K562 (cell line): Measurements from ENCODE around the gene PLEK2. TPM values are rescaled to one million over a fixed set of nuclear protein-coding genes. Genes with fewer than 3 reads are reported as not detected.

Experiments
- ARID1B ChIP-seq: fragments of 450-650 bp; IDR thresholded peaks from 2 replicates; pipeline ENCODE4 v1.6.1; 2016; ENCODE audit warnings: antibody characterized with exemption, mild to moderate bottlenecking, inconsistent platforms
- ARNT ChIP-seq, 2 experiments: fragments of 450-650 bp; IDR thresholded peaks; 2 replicates each; pipeline ENCODE4 v1.6.1; 2016; ENCODE audit warnings: mild to moderate bottlenecking in 1 of 2
- ATF1 ChIP-seq, 2 experiments: fragments of 450-650 bp in 1 of 2; IDR thresholded peaks; 2 replicates each; pipeline ENCODE4 v1.6.1; 2016; ENCODE audit warnings: missing compliant biosample characterization in 1 of 2, missing genetic modification characterization in 1 of 2
- CREB1 ChIP-seq, 2 experiments: sonication (generic) in 1 of 2; formaldehyde crosslinking in 1 of 2; IDR thresholded peaks; 2 replicates each; pipeline versions ENCODE4 v1.6.1 to v1.8.0; 2012 to 2022; ENCODE audit warnings: inconsistent platforms in 1 of 2, mild to moderate bottlenecking in 1 of 2, missing genetic modification reagents in 1 of 2, moderate library complexity in 1 of 2
- HMG20B ChIP-seq: fragments of 250-450 bp; sonication (Bioruptor Pico); IDR thresholded peaks from 2 replicates; pipeline ENCODE4 v1.5.0; 2021; ENCODE audit warnings: mild to moderate bottlenecking
- L3MBTL2 ChIP-seq: fragments of 450-650 bp; IDR thresholded peaks from 2 replicates; pipeline ENCODE4 v1.6.1; 2016; ENCODE audit warnings: mild to moderate bottlenecking, moderate library complexity
- MAFF ChIP-seq: IDR thresholded peaks from 2 replicates; pipeline ENCODE4 v1.6.1; 2012; ENCODE audit warnings: low read length, improper control_type of control experiment
- MAZ ChIP-seq, 2 experiments: fragments of 450-650 bp in 1 of 2; sonication (generic) in 1 of 2; formaldehyde crosslinking; IDR thresholded peaks in 1 of 2; conservative IDR thresholded peaks in 1 of 2; 2 replicates each; pipeline versions ENCODE4 v1.4.0 to v1.5.0; 2020; ENCODE audit warnings: mild to moderate bottlenecking in 1 of 2, missing genetic modification reagents in 1 of 2
- MBD2 ChIP-seq: sonication (generic); IDR thresholded peaks from 2 replicates; pipeline ENCODE4 v1.6.1; 2016; ENCODE audit warnings: low read depth, borderline replicate concordance
- MEF2D ChIP-seq: conservative IDR thresholded peaks from 2 replicates; pipeline ENCODE4 v1.6.1; 2016; ENCODE audit warnings: low read depth, missing genetic modification characterization, missing compliant biosample characterization
- MEIS2 ChIP-seq: fragments of 450-650 bp; IDR thresholded peaks from 2 replicates; pipeline ENCODE4 v1.6.1; 2014; ENCODE audit warnings: mild to moderate bottlenecking; ENCODE audit not compliant: partially characterized antibody
- NFRKB ChIP-seq: fragments of 450-650 bp; IDR thresholded peaks from 2 replicates; pipeline ENCODE4 v1.6.1; 2016; ENCODE audit warnings: low read depth
- PHF20 ChIP-seq: fragments of 450-650 bp; IDR thresholded peaks from 2 replicates; pipeline ENCODE4 v1.6.1; 2018; ENCODE audit not compliant: partially characterized antibody
- POU5F1 ChIP-seq: fragments of 150-350 bp; IDR thresholded peaks from 2 replicates; pipeline ENCODE4 v1.6.1; 2014; ENCODE audit warnings: borderline replicate concordance, low read length, low read depth, mild to moderate bottlenecking; ENCODE audit not compliant: partially characterized antibody
- SP1 ChIP-seq: sonication (generic); formaldehyde crosslinking; IDR thresholded peaks from 2 replicates; pipeline ENCODE4 v1.8.1; 2022; ENCODE audit warnings: mild to moderate bottlenecking, missing genetic modification reagents
- SUPT5H ChIP-seq: fragments of 450-650 bp; IDR thresholded peaks from 2 replicates; pipeline ENCODE4 v1.6.1; 2016
- YBX1 ChIP-seq: fragments of 450-650 bp; IDR thresholded peaks from 2 replicates; pipeline ENCODE4 v1.7.1; 2016; ENCODE audit warnings: mild to moderate bottlenecking
- YY1 ChIP-seq, 3 experiments: IDR thresholded peaks; 2 replicates each; pipeline ENCODE4 v1.6.1; 2011; ENCODE audit warnings: low read length in 2 of 3, mild to moderate bottlenecking in 2 of 3, moderate library complexity in 2 of 3, borderline replicate concordance in 1 of 3, control low read depth in 1 of 3, low read depth in 1 of 3; ENCODE audit not compliant: insufficient read depth in 3 of 3, insufficient replicate concordance in 2 of 3, control insufficient read depth in 1 of 3, insufficient read length in 1 of 3; ENCODE audit errors: extremely low read depth in 1 of 3
- ZBTB17 ChIP-seq: fragments of 450-650 bp; formaldehyde crosslinking; IDR thresholded peaks from 2 replicates; pipeline ENCODE4 v1.4.0; 2020; ENCODE audit warnings: mild to moderate bottlenecking
- ZKSCAN8 ChIP-seq: fragments of 200-800 bp; sonication (Bioruptor generic); IDR thresholded peaks from 2 replicates; pipeline ENCODE4 v1.6.1; 2016; ENCODE audit warnings: missing genetic modification characterization, missing compliant biosample characterization
- polyA plus RNA-seq, 8 experiments: library from polyadenylated mRNA; depleted of rRNA in 4 of 8; stranded (reverse) in 5 of 8; unstranded in 3 of 8; fragments of >200 nt; fragmentation: Nextera tagmentation in 2 of 8; fragmentation: Illumina TruSeq in 1 of 8; extraction: Ambion mirVana in 2 of 8; extraction: Trizol in 1 of 8; gene quantifications; 2 replicates each; pipeline versions ENCODE4 v1.2.1 to v1.2.3, GENCODE V29; 2011 to 2014; ENCODE audit warnings: inconsistent platforms in 1 of 8, missing spikeins in 1 of 8
- total RNA-seq, 7 experiments: library from RNA; depleted of rRNA in 6 of 7; stranded (reverse); fragments of >200 nt in 6 of 7; fragmentation: Illumina TruSeq in 2 of 7; extraction: Trizol in 2 of 7; gene quantifications; 2 replicates each; pipeline versions ENCODE4 v1.2.1 to v1.2.3, GENCODE V29; 2011 to 2021; ENCODE audit warnings: low replicate concordance in 1 of 7
- TF ChIP-seq, protein P1 (sequence below): IDR thresholded peaks from 2 replicates; pipeline ENCODE4 v1.6.1; 2011; ENCODE audit warnings: borderline replicate concordance, low read depth, mild to moderate bottlenecking, moderate library complexity, low read length; ENCODE audit not compliant: insufficient read depth, poor library complexity, severe bottlenecking
- TF ChIP-seq, protein P2 (sequence below): sonication (generic); formaldehyde crosslinking; IDR thresholded peaks from 2 replicates; pipeline ENCODE4 v1.8.0; 2022; ENCODE audit warnings: missing genetic modification reagents, mild to moderate bottlenecking, moderate library complexity, borderline replicate concordance
- TF ChIP-seq, protein P3 (sequence below), 2 experiments: fragments of 450-650 bp; conservative IDR thresholded peaks; 2 replicates each; pipeline ENCODE4 v1.6.1; 2017; ENCODE audit warnings: mild to moderate bottlenecking in 2 of 2, moderate library complexity in 2 of 2

Gene PLEK2
- total and polyA plus RNA-seq, 9 of the 15 experiments (the other 6 are each of a cell fraction or from before 2014, with no cell fraction given), result not detected

DNA sequence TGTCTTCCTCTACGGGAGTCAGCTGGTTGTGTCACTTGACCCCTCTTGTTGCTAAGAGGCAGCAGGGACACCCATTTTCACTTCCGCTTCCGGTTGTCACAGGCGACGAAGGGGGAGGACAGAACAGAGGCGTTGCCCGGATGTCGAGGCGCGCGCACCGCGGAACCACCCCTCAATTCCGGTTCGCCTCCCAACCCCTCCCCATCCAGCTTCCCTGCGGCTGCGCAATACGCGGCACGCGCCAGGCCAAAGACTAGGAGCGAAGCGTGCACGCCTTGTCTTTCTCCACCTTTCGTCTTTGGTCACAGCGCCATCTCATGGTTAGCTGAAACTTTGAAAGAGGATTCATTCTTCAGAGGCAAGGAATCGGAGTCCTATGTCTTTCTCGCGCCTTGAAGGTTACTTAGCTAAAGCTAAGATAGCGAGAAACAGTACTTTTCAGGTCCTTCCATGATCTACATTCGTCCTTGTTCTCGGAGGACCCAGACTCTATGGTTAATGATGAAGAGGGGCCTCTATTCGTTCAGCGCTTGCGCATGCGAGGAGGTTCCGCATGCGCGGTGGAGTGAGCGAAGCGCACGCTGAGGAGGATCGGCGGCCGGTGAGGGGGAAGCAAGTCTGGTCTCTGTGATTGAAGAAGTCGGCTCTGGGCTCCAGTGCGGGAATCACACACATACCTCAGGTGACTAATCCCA, 52.0 kb downstream of the PLEK2 start, which contains the start of the genes ATP6V1D and EIF2S1 (continued):
- TF ChIP-seq, protein P1, sequence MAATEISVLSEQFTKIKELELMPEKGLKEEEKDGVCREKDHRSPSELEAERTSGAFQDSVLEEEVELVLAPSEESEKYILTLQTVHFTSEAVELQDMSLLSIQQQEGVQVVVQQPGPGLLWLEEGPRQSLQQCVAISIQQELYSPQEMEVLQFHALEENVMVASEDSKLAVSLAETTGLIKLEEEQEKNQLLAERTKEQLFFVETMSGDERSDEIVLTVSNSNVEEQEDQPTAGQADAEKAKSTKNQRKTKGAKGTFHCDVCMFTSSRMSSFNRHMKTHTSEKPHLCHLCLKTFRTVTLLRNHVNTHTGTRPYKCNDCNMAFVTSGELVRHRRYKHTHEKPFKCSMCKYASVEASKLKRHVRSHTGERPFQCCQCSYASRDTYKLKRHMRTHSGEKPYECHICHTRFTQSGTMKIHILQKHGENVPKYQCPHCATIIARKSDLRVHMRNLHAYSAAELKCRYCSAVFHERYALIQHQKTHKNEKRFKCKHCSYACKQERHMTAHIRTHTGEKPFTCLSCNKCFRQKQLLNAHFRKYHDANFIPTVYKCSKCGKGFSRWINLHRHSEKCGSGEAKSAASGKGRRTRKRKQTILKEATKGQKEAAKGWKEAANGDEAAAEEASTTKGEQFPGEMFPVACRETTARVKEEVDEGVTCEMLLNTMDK, result peak; percentile 10
- TF ChIP-seq MEF2D (0 out of 2 replicates have a peak, but pooled peaks have one; percentile 47), ATF1 (CRISPR knock-in tag; IDR thresholded peaks at IDR 0.05) (no peak), ATF1 (tag; IDR thresholded peaks at IDR 0.05) (peak; percentile 88), NFRKB (peak; percentile 38; the same call in 1 of the 2 replicates), PHF20 (peak; percentile 62), MAZ (CRISPR knock-in tag; conservative IDR thresholded peaks at IDR 0.05 in 1 of 2, IDR thresholded peaks at IDR 0.05 in 1 of 2) (peak; percentile 67 to 70; a peak in 3 of 4 replicates), ARNT (IDR thresholded peaks at IDR 0.05) (peak in 1 of 2 experiments; percentile 86; a peak in 2 of 4 replicates), ZKSCAN8 (CRISPR knock-in tag) (no peak), MBD2 (peak; percentile 18; the same call in 1 of the 2 replicates), ZBTB17 (0 out of 2 replicates have a peak, but pooled peaks have one; percentile 32), CREB1 (IDR thresholded peaks at IDR 0.05) (no peak; the same call in 1 of the 2 replicates), CREB1 (CRISPR knock-in tag; IDR thresholded peaks at IDR 0.05) (peak; percentile 47; the same call in 1 of the 2 replicates), SP1 (CRISPR knock-in tag) (peak; percentile 69), SUPT5H (peak; percentile 89), L3MBTL2 (peak; percentile 83), MAFF (no peak), HMG20B (no peak), YY1 (IDR thresholded peaks at IDR 0.05; ENCODE audit: borderline replicate concordance in 1 of 3, control insufficient read depth in 1 of 3, extremely low read depth in 1 of 3, insufficient read depth in 3 of 3, insufficient read length in 1 of 3, insufficient replicate concordance in 2 of 3, low read depth in 1 of 3, low read length in 2 of 3) (peak in 2 of 3 experiments; percentile 14 to 39), MEIS2 (peak; percentile 87), ARID1B (0 out of 2 replicates have a peak, but pooled peaks have one; percentile 23), YBX1 (no peak), POU5F1 (no peak)
- TF ChIP-seq, protein P2, sequence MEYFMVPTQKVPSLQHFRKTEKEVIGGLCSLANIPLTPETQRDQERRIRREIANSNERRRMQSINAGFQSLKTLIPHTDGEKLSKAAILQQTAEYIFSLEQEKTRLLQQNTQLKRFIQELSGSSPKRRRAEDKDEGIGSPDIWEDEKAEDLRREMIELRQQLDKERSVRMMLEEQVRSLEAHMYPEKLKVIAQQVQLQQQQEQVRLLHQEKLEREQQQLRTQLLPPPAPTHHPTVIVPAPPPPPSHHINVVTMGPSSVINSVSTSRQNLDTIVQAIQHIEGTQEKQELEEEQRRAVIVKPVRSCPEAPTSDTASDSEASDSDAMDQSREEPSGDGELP, result peak; percentile 99
- TF ChIP-seq, protein P3, sequence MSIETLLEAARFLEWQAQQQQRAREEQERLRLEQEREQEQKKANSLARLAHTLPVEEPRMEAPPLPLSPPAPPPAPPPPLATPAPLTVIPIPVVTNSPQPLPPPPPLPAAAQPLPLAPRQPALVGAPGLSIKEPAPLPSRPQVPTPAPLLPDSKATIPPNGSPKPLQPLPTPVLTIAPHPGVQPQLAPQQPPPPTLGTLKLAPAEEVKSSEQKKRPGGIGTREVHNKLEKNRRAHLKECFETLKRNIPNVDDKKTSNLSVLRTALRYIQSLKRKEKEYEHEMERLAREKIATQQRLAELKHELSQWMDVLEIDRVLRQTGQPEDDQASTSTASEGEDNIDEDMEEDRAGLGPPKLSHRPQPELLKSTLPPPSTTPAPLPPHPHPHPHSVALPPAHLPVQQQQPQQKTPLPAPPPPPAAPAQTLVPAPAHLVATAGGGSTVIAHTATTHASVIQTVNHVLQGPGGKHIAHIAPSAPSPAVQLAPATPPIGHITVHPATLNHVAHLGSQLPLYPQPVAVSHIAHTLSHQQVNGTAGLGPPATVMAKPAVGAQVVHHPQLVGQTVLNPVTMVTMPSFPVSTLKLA (conservative IDR thresholded peaks at IDR 0.05), result peak; percentile 96 to 97
